MM.1S (cell line): Measurements from ENCODE around the gene GRB7.
A peak's percentile ranks its signal among the peaks of the same experiment; 100 is the strongest.

Experiments used
- DNase-seq: peaks from one replicate; pipeline ENCODE4 v3.0.0-alpha.2; 2015
- H2AFZ ChIP-seq: fragments of 300-600 bp; sonication (generic); 2 replicates; pipeline ENCODE4 v1.6.0; 2016; ENCODE audit warnings: antibody characterized with exemption, low read length
- H3F3A ChIP-seq: fragments of 300-600 bp; sonication (generic); 2 replicates; pipeline ENCODE4 v1.6.1; 2016; ENCODE audit warnings: mild to moderate bottlenecking, antibody characterized with exemption, low read length, moderate library complexity, mixed read lengths; ENCODE audit not compliant: insufficient read depth
- H3K27ac ChIP-seq: fragments of 300-600 bp; sonication (generic); 2 replicates; pipeline ENCODE4 v1.5.1; 2016; ENCODE audit warnings: mild to moderate bottlenecking, low read length
- H3K27me3 ChIP-seq: fragments of 300-600 bp; sonication (generic); replicated peaks from 2 replicates; pipeline ENCODE4 v1.6.0; 2016; ENCODE audit warnings: low read length; ENCODE audit not compliant: insufficient read depth
- H3K36me3 ChIP-seq: fragments of 300-600 bp; sonication (generic); replicated peaks from 2 replicates; pipeline ENCODE4 v1.6.1; 2016; ENCODE audit warnings: mild to moderate bottlenecking, low read length, mixed read lengths; ENCODE audit not compliant: insufficient read depth
- H3K4me1 ChIP-seq: fragments of 300-600 bp; sonication (generic); 2 replicates; pipeline ENCODE4 v1.6.1; 2016; ENCODE audit warnings: low read length, mixed read lengths
- H3K4me2 ChIP-seq: fragments of 300-600 bp; sonication (generic); 2 replicates; pipeline ENCODE4 v1.6.0; 2016; ENCODE audit warnings: low read depth, low read length
- H3K4me3 ChIP-seq: fragments of 300-600 bp; sonication (generic); 2 replicates; pipeline ENCODE4 v1.5.1; 2016; ENCODE audit warnings: low read length, mixed read lengths
- H3K79me2 ChIP-seq: fragments of 300-600 bp; sonication (generic); 2 replicates; pipeline ENCODE4 v1.6.1; 2016; ENCODE audit warnings: mixed run types, low read length, mixed read lengths
- H3K9ac ChIP-seq: fragments of 300-600 bp; sonication (generic); 2 replicates; pipeline ENCODE4 v1.6.1; 2016; ENCODE audit warnings: low read length, mixed read lengths
- H3K9me2 ChIP-seq: fragments of 300-600 bp; sonication (generic); replicated peaks from 2 replicates; pipeline ENCODE4 v1.6.1; 2016; ENCODE audit warnings: mild to moderate bottlenecking, low read length, mixed read lengths; ENCODE audit not compliant: insufficient read depth
- H3K9me3 ChIP-seq: fragments of 300-600 bp; sonication (generic); replicated peaks from 2 replicates; pipeline ENCODE4 v1.6.1; 2016; ENCODE audit warnings: mild to moderate bottlenecking, low read length, mixed read lengths; ENCODE audit not compliant: insufficient read depth
- H4K20me1 ChIP-seq: fragments of 300-600 bp; sonication (generic); 2 replicates; pipeline ENCODE4 v1.6.1; 2016; ENCODE audit warnings: mild to moderate bottlenecking, low read length, moderate library complexity, mixed read lengths; ENCODE audit not compliant: insufficient read depth
- CTCF ChIP-seq: fragments of 300-600 bp; sonication (generic); IDR thresholded peaks from 2 replicates; pipeline ENCODE4 v1.5.1; 2016; ENCODE audit warnings: antibody characterized with exemption, low read length, mixed read lengths
- EZH2 ChIP-seq: fragments of 300-600 bp; sonication (generic); optimal IDR thresholded peaks from 2 replicates; pipeline ENCODE3; 2017; ENCODE audit warnings: low read depth, mild to moderate bottlenecking, antibody characterized with exemption, low read length, mixed read lengths
- EZH2phosphoT487 ChIP-seq: fragments of 300-600 bp; sonication (generic); IDR thresholded peaks from 2 replicates; pipeline ENCODE4 v1.6.1; 2018; ENCODE audit warnings: antibody characterized with exemption, low read length

The GRB7 gene

GRCh38 chr17:39772987-39773934 lies 35.5 kb downstream of the GRB7 start:
- peaks cover 93% of the 10 kb centered on the region for H3K79me2 ChIP-seq
- H3K36me3 ChIP-seq, result peaks cover 7% of the 10 kb centered on the region; the same call in 1 of the 2 replicates
- H3K27me3 ChIP-seq, result no peaks in the 10 kb centered on the region
- peaks cover 83% of the 10 kb centered on the region for H3K4me1 ChIP-seq
- no peak for DNase-seq
- H3K4me2 ChIP-seq, result peak overlapping the region; percentile 21; the same call in 1 of the 2 replicates
- no peak for TF ChIP-seq EZH2phosphoT487
- TF ChIP-seq CTCF, result no peak
- no peak for TF ChIP-seq EZH2
- H4K20me1 ChIP-seq, result no peaks in the 10 kb centered on the region
- H2AFZ ChIP-seq, result no peak overlapping the region
- peak overlapping the region; percentile 87; the same call in 1 of the 2 replicates for H3K27ac ChIP-seq
- H3K9ac ChIP-seq, result no peak overlapping the region
- no peaks in the 10 kb centered on the region for H3K9me2 ChIP-seq
- H3F3A ChIP-seq, result peaks cover 86% of the 10 kb centered on the region
- no peaks in the 10 kb centered on the region for H3K9me3 ChIP-seq
- H3K4me3 ChIP-seq, result no peak overlapping the region

GRCh38 chr17:39774047-39774446 lies 36.3 kb downstream of the GRB7 start:
- H3K27me3 ChIP-seq, result no peaks in the 10 kb centered on the region
- H2AFZ ChIP-seq, result no peak overlapping the region
- peaks cover 80% of the 10 kb centered on the region for H3K4me1 ChIP-seq
- no peak overlapping the region for H3K4me3 ChIP-seq
- no peak overlapping the region for H3K9ac ChIP-seq
- no peak for TF ChIP-seq EZH2
- no peak for TF ChIP-seq EZH2phosphoT487
- TF ChIP-seq CTCF, result no peak
- no peak for DNase-seq
- peak overlapping the region; percentile 87; the same call in 1 of the 2 replicates for H3K27ac ChIP-seq
- no peaks in the 10 kb centered on the region for H4K20me1 ChIP-seq
- H3F3A ChIP-seq, result peaks cover 87% of the 10 kb centered on the region
- H3K36me3 ChIP-seq, result peaks cover 4% of the 10 kb centered on the region; the same call in 1 of the 2 replicates
- no peaks in the 10 kb centered on the region for H3K9me2 ChIP-seq
- no peaks in the 10 kb centered on the region for H3K9me3 ChIP-seq
- peak overlapping the region; percentile 59; the same call in 1 of the 2 replicates for H3K4me2 ChIP-seq
- peaks cover 90% of the 10 kb centered on the region for H3K79me2 ChIP-seq

- Histone ChIP-seq H3K36me3 (peaks cover 4% of the 10 kb centered on the region; the same call in 1 of the 2 replicates), H3K4me3 (peak overlapping the region; percentile 39), H3K27me3 (no peaks in the 10 kb centered on the region), H3K9me2 (no peaks in the 10 kb centered on the region), H3K9me3 (no peaks in the 10 kb centered on the region), H3F3A (peaks cover 84% of the 10 kb centered on the region), H3K79me2 (peaks cover 89% of the 10 kb centered on the region), H4K20me1 (no peaks in the 10 kb centered on the region), H3K27ac (peak overlapping the region; percentile 87), H3K4me1 (peaks cover 77% of the 10 kb centered on the region), H3K9ac (peak overlapping the region; percentile 71; the same call in 1 of the 2 replicates), H3K4me2 (peak overlapping the region; percentile 59), H2AFZ (no peak overlapping the region)
- TF ChIP-seq CTCF (no peak), EZH2 (no peak), EZH2phosphoT487 (no peak)
- DNase-seq, result peak; percentile 81
Observed at GRCh38 chr17:39775031-39775430, 37.3 kb downstream of the GRB7 start.
